HEK293 (cell line): ENCODE data around the gene S100A6.
A peak's percentile ranks its signal among the peaks of the same experiment; 100 is the strongest.

ENCODE experiments used
- ELK4 ChIP-seq: IDR thresholded peaks from 2 replicates; pipeline ENCODE4 v1.6.1; 2011; ENCODE audit warnings: mild to moderate bottlenecking, low read depth, low read length, borderline replicate concordance
- GFI1B ChIP-seq: fragments of 450-650 bp; formaldehyde crosslinking; IDR thresholded peaks from 2 replicates; pipeline ENCODE4 v1.5.1; 2016; ENCODE audit warnings: missing biosample characterization, missing genetic modification characterization
- YY1 ChIP-seq: fragments of 450-650 bp; formaldehyde crosslinking; IDR thresholded peaks from 2 replicates; pipeline ENCODE4 v1.5.1; 2018; ENCODE audit warnings: missing biosample characterization, missing genetic modification characterization
- ZBTB10 ChIP-seq: fragments of 450-650 bp; formaldehyde crosslinking; IDR thresholded peaks from 2 replicates; pipeline ENCODE4 v1.5.1; 2016; ENCODE audit warnings: missing biosample characterization, missing genetic modification characterization
- ZBTB21 ChIP-seq: fragments of 450-650 bp; formaldehyde crosslinking; IDR thresholded peaks from 2 replicates; pipeline ENCODE4 v1.5.1; 2017; ENCODE audit warnings: missing biosample characterization, missing genetic modification characterization
- ZBTB26 ChIP-seq: fragments of 450-650 bp; formaldehyde crosslinking; optimal IDR thresholded peaks from 2 replicates; pipeline ENCODE3; 2016; ENCODE audit warnings: missing biosample characterization, mild to moderate bottlenecking, missing genetic modification characterization
- ZBTB48 ChIP-seq: fragments of 450-650 bp; formaldehyde crosslinking; IDR thresholded peaks from 2 replicates; pipeline ENCODE4 v1.5.1; 2016; ENCODE audit warnings: missing biosample characterization, missing genetic modification characterization
- ZFP3 ChIP-seq: fragments of 450-650 bp; formaldehyde crosslinking; IDR thresholded peaks from 2 replicates; pipeline ENCODE4 v1.5.1; 2016; ENCODE audit warnings: low read depth, missing biosample characterization, missing genetic modification characterization
- ZFP37 ChIP-seq: fragments of 450-650 bp; formaldehyde crosslinking; IDR thresholded peaks from 2 replicates; pipeline ENCODE4 v1.5.1; 2016; ENCODE audit warnings: missing biosample characterization, missing genetic modification characterization
- ZNF174 ChIP-seq: fragments of 450-650 bp; formaldehyde crosslinking; IDR thresholded peaks from 2 replicates; pipeline ENCODE4 v1.5.0; 2017; ENCODE audit warnings: missing biosample characterization, mild to moderate bottlenecking, missing genetic modification characterization
- ZNF19 ChIP-seq: fragments of 450-650 bp; formaldehyde crosslinking; IDR thresholded peaks from 2 replicates; pipeline ENCODE4; 2016; ENCODE audit warnings: missing biosample characterization, missing genetic modification characterization, low read depth
- ZNF391 ChIP-seq: fragments of 450-650 bp; formaldehyde crosslinking; IDR thresholded peaks from 2 replicates; pipeline ENCODE4 v1.5.1; 2016; ENCODE audit warnings: low read depth, missing biosample characterization, missing genetic modification characterization, borderline replicate concordance
- ZNF514 ChIP-seq: fragments of 450-650 bp; formaldehyde crosslinking; IDR thresholded peaks from 2 replicates; pipeline ENCODE4 v1.5.1; 2016; ENCODE audit warnings: missing biosample characterization, missing genetic modification characterization
- ZNF518A ChIP-seq: fragments of 450-650 bp; formaldehyde crosslinking; conservative IDR thresholded peaks from 2 replicates; pipeline ENCODE4 v1.5.1; 2016; ENCODE audit warnings: low read depth, missing biosample characterization, missing genetic modification characterization
- ZNF521 ChIP-seq: fragments of 450-650 bp; formaldehyde crosslinking; IDR thresholded peaks from 2 replicates; pipeline ENCODE4 v1.5.1; 2017; ENCODE audit warnings: missing biosample characterization, mild to moderate bottlenecking, missing genetic modification characterization
- ZNF600 ChIP-seq: fragments of 450-650 bp; formaldehyde crosslinking; IDR thresholded peaks from 2 replicates; pipeline ENCODE4 v1.5.1; 2016; ENCODE audit warnings: missing biosample characterization, missing genetic modification characterization
- ZNF639 ChIP-seq: fragments of 450-650 bp; formaldehyde crosslinking; IDR thresholded peaks from 2 replicates; pipeline ENCODE4 v1.5.1; 2016; ENCODE audit warnings: missing biosample characterization, missing genetic modification characterization
- ZNF660 ChIP-seq: fragments of 450-650 bp; IDR thresholded peaks from 2 replicates; pipeline ENCODE4 v1.5.1; 2018; ENCODE audit warnings: missing biosample characterization, mild to moderate bottlenecking, missing genetic modification characterization
- ZNF692 ChIP-seq: fragments of 450-650 bp; formaldehyde crosslinking; IDR thresholded peaks from 2 replicates; pipeline ENCODE4 v1.5.1; 2016; ENCODE audit warnings: missing biosample characterization, missing genetic modification characterization
- ZNF776 ChIP-seq: fragments of 450-650 bp; formaldehyde crosslinking; IDR thresholded peaks from 2 replicates; pipeline ENCODE4 v1.5.0; 2017; ENCODE audit warnings: missing biosample characterization, missing genetic modification characterization, borderline replicate concordance
- ZSCAN4 ChIP-seq: fragments of 450-650 bp; formaldehyde crosslinking; IDR thresholded peaks from 2 replicates; pipeline ENCODE4 v1.5.1; 2017; ENCODE audit warnings: missing biosample characterization, missing genetic modification characterization

Gene S100A6

GRCh38 chr1:153566414-153567371 lies 30.9 kb upstream of the S100A6 start (continued):
- TF ChIP-seq ZNF174 (tag by site-specific recombination): no peak
- TF ChIP-seq ZNF639 (tag by site-specific recombination): peak; percentile 95
- no peak for TF ChIP-seq ELK4
- TF ChIP-seq ZBTB21 (tag by site-specific recombination): peak; percentile 79
- TF ChIP-seq ZBTB26: peak; percentile 27
- TF ChIP-seq ZNF660: peak; percentile 77
- TF ChIP-seq ZBTB48 (tag by site-specific recombination): peak; percentile 86
- TF ChIP-seq YY1 (tag by site-specific recombination): no peak
- 0 out of 2 replicates have a peak, but pooled peaks have one; percentile 49 for TF ChIP-seq ZNF518A (tag by site-specific recombination)
- peak; percentile 85 for TF ChIP-seq ZNF600 (tag by site-specific recombination)
- TF ChIP-seq ZSCAN4 (tag by site-specific recombination): peak; percentile 61
- peak; percentile 79; the same call in 1 of the 2 replicates for TF ChIP-seq ZFP37 (tag by site-specific recombination)
- no peak for TF ChIP-seq ZNF19 (tag by site-specific recombination)
- TF ChIP-seq ZFP3 (tag by site-specific recombination): no peak
- TF ChIP-seq GFI1B (tag by site-specific recombination): no peak
- TF ChIP-seq ZNF692 (tag by site-specific recombination): peak; percentile 93
- no peak for TF ChIP-seq ZNF521
- TF ChIP-seq ZNF776 (tag by site-specific recombination): no peak
- TF ChIP-seq ZNF514 (tag by site-specific recombination): no peak
- TF ChIP-seq ZBTB10 (tag by site-specific recombination): peak; percentile 94
- peak; percentile 85; the same call in 1 of the 2 replicates for TF ChIP-seq ZNF391 (tag by site-specific recombination)
